HepG2 (cell line): Measurements from ENCODE around the gene MAPK6. TPM values are rescaled to one million over a fixed set of nuclear protein-coding genes. Genes with fewer than 3 reads are reported as not detected.

ENCODE experiments used
- ATAC-seq: fragments of 200-7000 bp; cut with Tn5 transposase; 3 replicates; pipeline ENCODE4 v1.9.1; 2020; ENCODE audit warnings: mild to moderate bottlenecking, moderate library complexity
- BruUV-seq: library from RNA; stranded (reverse); fragments of 400-500 nt; replicated peaks from 2 replicates; lab custom pipeline; 2021; lab: Mats Ljungman, UMichigan
- CTCF ChIA-PET: fragments of 300-600 bp; formaldehyde crosslinking; extraction: SDS; loops from one replicate; lab custom pipeline; 2021; ENCODE audit warnings: low total read pairs, inconsistent platforms, low intra/inter-chr PET ratio; lab: Yijun Ruan, JAX
- POLR2A ChIA-PET: fragments of 350-600 bp; sonication (Branson Sonifier 250); formaldehyde crosslinking; loops from one replicate; lab custom pipeline; 2020; ENCODE audit warnings: antibody characterized with exemption, inconsistent platforms; lab: Yijun Ruan, JAX
- DNase-seq: peaks from one replicate; pipeline ENCODE4 v3.0.0-alpha.2; 2015; ENCODE audit warnings: low spot score
- FAIRE-seq: peaks from 3 replicates; lab custom pipeline; 2011; peaks lifted over from hg19 to GRCh38; lab: Jason Lieb, UNC
- H2AFZ ChIP-seq: one replicate; pipeline ENCODE4 v1.6.1; 2011; ENCODE audit warnings: low read length, inconsistent platforms
- H3K27ac ChIP-seq: fragments of 300-600 bp; 3 replicates; pipeline ENCODE4 v1.8.0; 2011; ENCODE audit warnings: mixed run types, mild to moderate bottlenecking, mixed read lengths, low read length, inconsistent platforms; ENCODE audit not compliant: insufficient read depth; ENCODE audit errors: extremely low read length
- H3K27me3 ChIP-seq, 2 experiments: fragments of 200-600 bp in 1 of 2; 2 replicates in 1 of 2; 3 replicates in 1 of 2; pipeline versions ENCODE4 v1.6.0 to v1.8.0; 2011; ENCODE audit warnings: low read length in 2 of 2, mild to moderate bottlenecking in 2 of 2, moderate library complexity in 2 of 2, inconsistent platforms in 1 of 2; ENCODE audit not compliant: insufficient read depth in 2 of 2, control insufficient read depth in 1 of 2
- H3K36me3 ChIP-seq, 2 experiments: fragments of 200-600 bp in 1 of 2; replicated peaks in 1 of 2; 2 replicates in 1 of 2; 3 replicates in 1 of 2; pipeline versions ENCODE4 v1.5.1 to v1.8.0; 2011; ENCODE audit warnings: low read length in 2 of 2, inconsistent platforms in 1 of 2; ENCODE audit not compliant: insufficient read depth in 2 of 2, control insufficient read depth in 1 of 2
- H3K4me1 ChIP-seq: 2 replicates; pipeline ENCODE4 v1.5.1; 2012; ENCODE audit warnings: low read length, inconsistent platforms; ENCODE audit not compliant: insufficient read depth
- H3K4me2 ChIP-seq: 2 replicates; pipeline ENCODE4 v1.6.0; 2011; ENCODE audit warnings: low read depth, low read length, inconsistent platforms
- H3K4me3 ChIP-seq, 3 experiments: fragments of 200-600 bp in 1 of 3; sonication (generic), shearing (Covaris generic) in 1 of 3; replicated peaks in 1 of 3; 2 replicates each; pipeline ENCODE4 v1.5.1; 2011 to 2016; ENCODE audit warnings: low read length in 3 of 3, inconsistent platforms in 2 of 3, low read depth in 2 of 3, mild to moderate bottlenecking in 2 of 3, control low read depth in 1 of 3, mixed read lengths in 1 of 3; ENCODE audit not compliant: insufficient read depth in 1 of 3
- H3K79me2 ChIP-seq: one replicate; pipeline ENCODE4 v1.6.1; 2011; ENCODE audit warnings: low read length, inconsistent platforms; ENCODE audit not compliant: insufficient read depth
- H3K9ac ChIP-seq: 2 replicates; pipeline ENCODE4 v1.6.0; 2011; ENCODE audit warnings: mild to moderate bottlenecking, low read depth, low read length, inconsistent platforms; ENCODE audit not compliant: insufficient read depth
- H3K9me3 ChIP-seq: 2 replicates; pipeline ENCODE4 v1.5.1; 2012; ENCODE audit warnings: mild to moderate bottlenecking, low read length
- H4K20me1 ChIP-seq: 2 replicates; pipeline ENCODE4 v1.6.0; 2011; ENCODE audit warnings: inconsistent platforms, mild to moderate bottlenecking, low read length, moderate library complexity; ENCODE audit not compliant: insufficient read depth
- FOSL1 ChIP-seq: sonication (generic); formaldehyde crosslinking; IDR thresholded peaks from 2 replicates; pipeline ENCODE4 v1.9.0; 2021; ENCODE audit warnings: missing genetic modification reagents, borderline replicate concordance
- HCFC1 ChIP-seq: fragments of 150-350 bp; IDR thresholded peaks from 2 replicates; pipeline ENCODE4 v1.6.1; 2014; ENCODE audit warnings: low read depth, low read length
- HOXA7 ChIP-seq: sonication (generic); formaldehyde crosslinking; IDR thresholded peaks from 2 replicates; pipeline ENCODE4 v1.8.1; 2022; ENCODE audit warnings: mild to moderate bottlenecking, missing genetic modification reagents, moderate library complexity
- KDM2A ChIP-seq: sonication (generic); formaldehyde crosslinking; IDR thresholded peaks from 2 replicates; pipeline ENCODE4 v1.4.0; 2020; ENCODE audit warnings: low read depth, missing genetic modification reagents, borderline replicate concordance
- KLF9 ChIP-seq: IDR thresholded peaks from 2 replicates; pipeline ENCODE4 v1.6.1; 2016; ENCODE audit warnings: low read depth
- MIXL1 ChIP-seq: IDR thresholded peaks from 2 replicates; pipeline ENCODE4 v1.6.1; 2016
- MNT ChIP-seq: fragments of 450-650 bp; IDR thresholded peaks from 2 replicates; pipeline ENCODE4 v1.6.1; 2016
- SNAPC4 ChIP-seq: sonication (generic); formaldehyde crosslinking; IDR thresholded peaks from 2 replicates; pipeline ENCODE4 v1.4.0; 2020; ENCODE audit warnings: mild to moderate bottlenecking, missing genetic modification reagents
- TARDBP ChIP-seq: sonication (generic); formaldehyde crosslinking; IDR thresholded peaks from 2 replicates; pipeline ENCODE4 v1.8.0; 2022; ENCODE audit warnings: mild to moderate bottlenecking, missing genetic modification reagents
- TFAP4 ChIP-seq: sonication (generic); IDR thresholded peaks from 2 replicates; pipeline ENCODE4 v1.6.1; 2016; ENCODE audit warnings: low read depth, borderline replicate concordance
- ZC3H4 ChIP-seq: sonication (generic); formaldehyde crosslinking; IDR thresholded peaks from 2 replicates; pipeline ENCODE4 v1.4.0; 2020; ENCODE audit warnings: missing genetic modification reagents, borderline replicate concordance
- ZFAT ChIP-seq: sonication (generic); formaldehyde crosslinking; conservative IDR thresholded peaks from 2 replicates; pipeline ENCODE4 v1.8.1; 2023; ENCODE audit warnings: missing genetic modification reagents, inconsistent platforms
- ZNF34 ChIP-seq: sonication (generic); formaldehyde crosslinking; IDR thresholded peaks from 2 replicates; pipeline ENCODE4 v1.4.0; 2020; ENCODE audit warnings: mild to moderate bottlenecking, missing genetic modification reagents, borderline replicate concordance
- ZNF569 ChIP-seq: sonication (generic); formaldehyde crosslinking; IDR thresholded peaks from 2 replicates; pipeline ENCODE4 v1.5.0; 2020; ENCODE audit warnings: mild to moderate bottlenecking, missing genetic modification reagents, moderate library complexity, borderline replicate concordance
- ZNF576 ChIP-seq: sonication (generic); formaldehyde crosslinking; IDR thresholded peaks from 2 replicates; pipeline ENCODE4 v1.4.0; 2020; ENCODE audit warnings: mild to moderate bottlenecking, missing genetic modification reagents
- ZNF747 ChIP-seq: sonication (generic); formaldehyde crosslinking; IDR thresholded peaks from 2 replicates; pipeline ENCODE4 v1.8.1; 2023; ENCODE audit warnings: missing genetic modification reagents, mild to moderate bottlenecking, borderline replicate concordance
- WGBS: methylation state at CpG from one replicate; pipeline ENCODE4 v1.1.6; 2017; ENCODE audit warnings: low lambda C conversion rate; 5-methylcytosine and 5-hydroxymethylcytosine counted together
- in situ Hi-C: cut with HindIII; loops from 2 replicates; pipeline ENCODE4 v1.10.0; 2017; ENCODE audit warnings: low pct_unique_long_range_greater_than_20kb; ENCODE audit not compliant: extremely low pct_ligation_motif_present
- intact Hi-C: fragments of 100-400 bp; cut with micrococcal nuclease; formaldehyde crosslinking; loops from one replicate; pipeline ENCODE4 v1.10.0; 2022; ENCODE audit not compliant: unreplicated experiment
- polyA plus RNA-seq, 8 experiments: library from polyadenylated mRNA; depleted of rRNA in 3 of 8; stranded (reverse) in 7 of 8; unstranded in 1 of 8; fragments of >200 nt; fragmentation: Illumina TruSeq in 4 of 8; extraction: Trizol in 4 of 8; gene quantifications; 2 replicates each; pipeline versions ENCODE4 v1.2.1 to v1.2.3, GENCODE V29; 2011 to 2016; ENCODE audit warnings: low read depth in 4 of 8, missing spikeins in 1 of 8, mixed read lengths in 1 of 8; ENCODE audit not compliant: insufficient read depth in 1 of 8
- total RNA-seq, 5 experiments: library from RNA; depleted of rRNA; stranded (reverse); fragments of >200 nt; fragmentation: Illumina TruSeq; extraction: Trizol; gene quantifications; 2 replicates each; pipeline ENCODE4 v1.2.3, GENCODE V29; 2016; ENCODE audit warnings: low read depth in 1 of 5

Gene MAPK6
- total and polyA plus RNA-seq, 2 of the 13 experiments (the other 11 are each of a cell fraction or from before 2014, with no cell fraction given), result 89.5 to 99.7 TPM

- no peaks in the 10 kb centered on the region for H4K20me1 ChIP-seq
- no peak overlapping the region for H3K27ac ChIP-seq
- no peak for DNase-seq
- H2AFZ ChIP-seq, result no peak overlapping the region
- H3K9ac ChIP-seq, result no peak overlapping the region
- no peaks in the 10 kb centered on the region for H3K79me2 ChIP-seq
- H3K27me3 ChIP-seq, result no peaks in the 10 kb centered on the region
- in situ Hi-C loops, result no loop called here
- CTCF ChIA-PET, result no interaction called here
- no peaks in the 10 kb centered on the region for H3K36me3 ChIP-seq
- peak; percentile 22; the same call in 2 of the 3 replicates for ATAC-seq
- no TSS peak for BruUV-seq
- peaks cover 7% of the 10 kb centered on the region for H3K9me3 ChIP-seq
- H3K4me1 ChIP-seq, result peaks cover 28% of the 10 kb centered on the region
- POLR2A ChIA-PET, result no interaction called here
- intact Hi-C loops, result no loop called here
- no peak for FAIRE-seq
- no peak overlapping the region for H3K4me3 ChIP-seq
- 80% methylated on average over 12 of the region's 12 CpGs for WGBS
- H3K4me2 ChIP-seq, result no peak overlapping the region
- TF ChIP-seq HCFC1 (no peak), KLF9 (no peak), MNT (no peak), TFAP4 (no peak), HOXA7 (CRISPR knock-in tag) (no peak), ZNF747 (CRISPR knock-in tag) (no peak), ZC3H4 (CRISPR knock-in tag) (no peak), KDM2A (CRISPR knock-in tag) (no peak), ZNF576 (no peak), FOSL1 (CRISPR knock-in tag) (no peak), MIXL1 (CRISPR knock-in tag) (no peak), ZNF569 (CRISPR knock-in tag) (no peak), TARDBP (no peak), ZNF34 (CRISPR knock-in tag) (no peak), SNAPC4 (CRISPR knock-in tag) (no peak), ZFAT (CRISPR knock-in tag) (no peak)
Observed at GRCh38 chr15:52094811-52095584, 76.0 kb downstream of the MAPK6 start.
